ENCODE data around the gene MAPKAP1.

GRCh38 chr9:125421166-125421565, 285.8 kb downstream of the MAPKAP1 start:
- no peak for TF ChIP-seq CTCF (IDR thresholded peaks at IDR 0.05)
- TF ChIP-seq POLR2A (IDR thresholded peaks at IDR 0.05) = no peak
